CD14-positive monocyte (primary cell): ENCODE measurements around the gene ATOH8. TPM values are rescaled to one million over a fixed set of nuclear protein-coding genes. Genes with fewer than 3 reads are reported as not detected.

Experiments
- DNase-seq, 3 donors: peaks; one replicate each; pipeline ENCODE4 v3.0.0-alpha.2; 2011 to 2022
- H2AFZ ChIP-seq: 2 replicates; pipeline ENCODE4 v1.6.0; 2012; ENCODE audit warnings: mild to moderate bottlenecking, low read depth, low read length, inconsistent platforms; ENCODE audit not compliant: insufficient read depth, poor library complexity, severe bottlenecking
- H3K27ac ChIP-seq, 2 donors: 1 replicate in 1 of 2; 2 replicates in 1 of 2; pipeline ENCODE4 v1.5.1; 2012 to 2013; ENCODE audit warnings: low read length in 2 of 2, control low read depth in 1 of 2, inconsistent platforms in 1 of 2, low read depth in 1 of 2, mild to moderate bottlenecking in 1 of 2
- H3K27me3 ChIP-seq, 2 donors: one replicate each; pipeline versions ENCODE4 v1.6.0 to v1.6.1; 2011 to 2013; ENCODE audit warnings: low read length in 2 of 2; ENCODE audit not compliant: control insufficient read depth in 2 of 2, insufficient read depth in 2 of 2
- H3K36me3 ChIP-seq, 2 donors: replicated peaks in 1 of 2; 1 replicate in 1 of 2; 2 replicates in 1 of 2; pipeline versions ENCODE4 v1.5.1 to v1.6.1; 2012 to 2013; ENCODE audit warnings: low read length in 2 of 2, control low read depth in 1 of 2, inconsistent platforms in 1 of 2, mild to moderate bottlenecking in 1 of 2; ENCODE audit not compliant: insufficient read depth in 2 of 2, control insufficient read depth in 1 of 2
- H3K4me1 ChIP-seq, 2 donors: 1 replicate in 1 of 2; 2 replicates in 1 of 2; pipeline versions ENCODE4 v1.5.1 to v1.6.1; 2012 to 2013; ENCODE audit warnings: low read length in 2 of 2, control low read depth in 1 of 2, inconsistent platforms in 1 of 2, mild to moderate bottlenecking in 1 of 2, moderate library complexity in 1 of 2; ENCODE audit not compliant: insufficient read depth in 2 of 2, control insufficient read depth in 1 of 2
- H3K4me2 ChIP-seq: replicated peaks from 2 replicates; pipeline ENCODE3; 2012; ENCODE audit warnings: low read length, moderate library complexity, mild to moderate bottlenecking; ENCODE audit not compliant: poor library complexity, severe bottlenecking; ENCODE audit errors: extremely low read depth
- H3K4me3 ChIP-seq, 3 experiments: fragments of 200-600 bp in 1 of 3; sonication (generic) in 1 of 3; replicated peaks in 1 of 3; 1 replicate in 2 of 3; 2 replicates in 1 of 3; pipeline ENCODE4 v1.5.1; 2011 to 2013; ENCODE audit warnings: low read length in 3 of 3, mild to moderate bottlenecking in 3 of 3, control low read depth in 2 of 3, low read depth in 2 of 3, inconsistent platforms in 1 of 3, moderate library complexity in 1 of 3
- H3K79me2 ChIP-seq: 2 replicates; pipeline ENCODE4 v1.6.0; 2012; ENCODE audit warnings: mild to moderate bottlenecking, control low read depth, inconsistent platforms, low read length, moderate library complexity; ENCODE audit not compliant: insufficient read depth
- H3K9ac ChIP-seq: 2 replicates; pipeline ENCODE4 v1.6.0; 2017; ENCODE audit warnings: low read length, mild to moderate bottlenecking; ENCODE audit not compliant: insufficient read depth, poor library complexity, severe bottlenecking
- H3K9me3 ChIP-seq, 2 donors: replicated peaks in 1 of 2; 1 replicate in 1 of 2; 2 replicates in 1 of 2; pipeline versions ENCODE4 v1.5.1 to v1.6.1; 2012 to 2013; ENCODE audit warnings: low read length in 2 of 2, control low read depth in 1 of 2; ENCODE audit not compliant: control insufficient read depth in 1 of 2, insufficient read depth in 1 of 2
- H4K20me1 ChIP-seq: 2 replicates; pipeline ENCODE4 v1.6.0; 2012; ENCODE audit warnings: mild to moderate bottlenecking, low read length, control low read depth, moderate library complexity; ENCODE audit not compliant: insufficient read depth
- H3K27ac Mint-ChIP-seq, 7 donors: one replicate each; pipeline ENCODE4 v1.8.0; 2020; ENCODE audit warnings: mild to moderate bottlenecking in 7 of 7, mixed read lengths in 7 of 7, moderate library complexity in 6 of 7, inconsistent platforms in 2 of 7
- H3K27me3 Mint-ChIP-seq, 3 donors: one replicate each; pipeline ENCODE4 v1.8.0; 2021 to 2022; ENCODE audit warnings: low read depth in 3 of 3, mild to moderate bottlenecking in 3 of 3, mixed read lengths in 3 of 3, moderate library complexity in 3 of 3, inconsistent platforms in 1 of 3
- H3K36me3 Mint-ChIP-seq, 2 donors: one replicate each; pipeline ENCODE4 v1.8.0; 2020; ENCODE audit warnings: mixed read lengths in 2 of 2, inconsistent platforms in 1 of 2, mild to moderate bottlenecking in 1 of 2
- H3K4me1 Mint-ChIP-seq: one replicate; pipeline ENCODE4 v1.8.0; 2020; ENCODE audit warnings: mild to moderate bottlenecking, mixed read lengths
- H3K4me3 Mint-ChIP-seq, 2 donors: one replicate each; pipeline ENCODE4 v1.8.0; 2020; ENCODE audit warnings: mild to moderate bottlenecking in 2 of 2, mixed read lengths in 2 of 2, moderate library complexity in 1 of 2
- H3K9me3 Mint-ChIP-seq, 7 donors: one replicate each; pipeline ENCODE4 v1.8.0; 2020 to 2022; ENCODE audit warnings: mixed read lengths in 7 of 7, mild to moderate bottlenecking in 6 of 7, moderate library complexity in 6 of 7, inconsistent platforms in 2 of 7
- WGBS: methylation state at CpG from one replicate; pipeline ENCODE4 v1.1.5; 2013; ENCODE audit warnings: missing lambda C conversion rate; ENCODE audit not compliant: insufficient coverage; 5-methylcytosine and 5-hydroxymethylcytosine counted together
- intact Hi-C, 2 donors: fragments of 100-400 bp; cut with micrococcal nuclease; formaldehyde crosslinking; loops; one replicate each; pipeline versions ENCODE4 v1.15.0 to v1.15.1; 2023
- polyA plus RNA-seq, 3 donors: library from polyadenylated mRNA; depleted of rRNA in 1 of 3; unstranded in 2 of 3; stranded (reverse) in 1 of 3; fragments of 300-500 nt in 2 of 3; fragments of >200 nt in 1 of 3; fragmentation: Illumina TruSeq in 2 of 3; gene quantifications; 1 replicate in 2 of 3; 2 replicates in 1 of 3; pipeline ENCODE4 v1.2.3, GENCODE V29; 2012 to 2021
- TF ChIP-seq, protein P1 (sequence below): fragments of 200-600 bp; IDR thresholded peaks from one replicate; pipeline ENCODE4 v1.8.0; 2022; ENCODE audit warnings: antibody characterized with exemption, mild to moderate bottlenecking

The ATOH8 gene
- polyA plus RNA-seq, 3 donors: 2.0 to 3.9 (median 2.1) TPM

DNA sequence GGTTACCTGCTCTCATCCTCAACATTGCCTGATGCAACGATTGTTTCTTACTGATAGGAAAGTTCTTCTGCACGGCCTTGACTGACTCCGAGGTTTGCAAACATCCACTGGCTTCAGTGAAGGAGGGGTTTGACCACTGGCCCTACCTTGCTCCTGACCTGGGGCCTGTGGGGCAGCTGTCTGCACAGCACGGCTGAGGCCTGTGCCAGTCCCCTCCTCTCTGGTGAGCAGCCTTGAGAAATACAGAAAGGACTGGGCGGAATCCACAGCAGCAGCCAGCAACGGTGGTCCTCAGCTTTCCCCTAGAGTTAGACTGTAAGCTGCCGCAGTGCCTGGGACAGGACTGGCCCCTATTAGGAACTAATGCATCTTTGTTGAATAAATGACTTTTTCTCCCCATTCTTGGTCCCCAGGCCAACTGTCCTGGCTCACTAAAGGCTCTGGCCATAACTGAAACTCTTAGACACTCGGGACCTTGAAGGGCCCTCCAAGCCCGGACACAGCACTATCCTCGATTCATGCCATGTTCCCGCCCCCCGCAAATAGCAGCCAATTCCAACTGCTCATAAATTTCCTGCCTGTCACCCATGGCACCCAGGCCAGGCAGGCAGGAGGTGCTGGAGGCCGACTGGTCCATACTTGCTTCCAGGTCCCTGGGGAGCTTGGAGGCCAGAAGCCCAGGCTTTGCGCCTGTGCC is 26.7 kb downstream of the ATOH8 start:
- Histone ChIP-seq H3K79me2 (no peaks in the 10 kb centered on the region), H2AFZ (no peak overlapping the region), H3K4me3 (no peak overlapping the region), H4K20me1 (no peaks in the 10 kb centered on the region), H3K4me1 (peaks cover 15 to 21% of the 10 kb centered on the region in 2 donors), H3K36me3 (no peaks in the 10 kb centered on the region), H3K9me3 (no peaks in the 10 kb centered on the region), H3K27me3 (peaks cover 0 to 7% of the 10 kb centered on the region in 2 donors), H3K9ac (no peak overlapping the region), H3K27ac (no peak overlapping the region), H3K4me2 (no peak overlapping the region)
- peaks cover 8 to 12% of the 10 kb centered on the region in 2 donors for H3K36me3 Mint-ChIP-seq
- 93% methylated on average over 9 of the region's 14 CpGs for WGBS
- peaks cover 0 to 2% (median 0%) of the 10 kb centered on the region in 7 donors for H3K9me3 Mint-ChIP-seq
- peaks cover 25% of the 10 kb centered on the region for H3K4me1 Mint-ChIP-seq
- peaks cover 6 to 11% (median 10%) of the 10 kb centered on the region in 3 donors for H3K27me3 Mint-ChIP-seq
- intact Hi-C loops: no loop called here
- no peak overlapping the region for H3K4me3 Mint-ChIP-seq
- TF ChIP-seq, protein P1, sequence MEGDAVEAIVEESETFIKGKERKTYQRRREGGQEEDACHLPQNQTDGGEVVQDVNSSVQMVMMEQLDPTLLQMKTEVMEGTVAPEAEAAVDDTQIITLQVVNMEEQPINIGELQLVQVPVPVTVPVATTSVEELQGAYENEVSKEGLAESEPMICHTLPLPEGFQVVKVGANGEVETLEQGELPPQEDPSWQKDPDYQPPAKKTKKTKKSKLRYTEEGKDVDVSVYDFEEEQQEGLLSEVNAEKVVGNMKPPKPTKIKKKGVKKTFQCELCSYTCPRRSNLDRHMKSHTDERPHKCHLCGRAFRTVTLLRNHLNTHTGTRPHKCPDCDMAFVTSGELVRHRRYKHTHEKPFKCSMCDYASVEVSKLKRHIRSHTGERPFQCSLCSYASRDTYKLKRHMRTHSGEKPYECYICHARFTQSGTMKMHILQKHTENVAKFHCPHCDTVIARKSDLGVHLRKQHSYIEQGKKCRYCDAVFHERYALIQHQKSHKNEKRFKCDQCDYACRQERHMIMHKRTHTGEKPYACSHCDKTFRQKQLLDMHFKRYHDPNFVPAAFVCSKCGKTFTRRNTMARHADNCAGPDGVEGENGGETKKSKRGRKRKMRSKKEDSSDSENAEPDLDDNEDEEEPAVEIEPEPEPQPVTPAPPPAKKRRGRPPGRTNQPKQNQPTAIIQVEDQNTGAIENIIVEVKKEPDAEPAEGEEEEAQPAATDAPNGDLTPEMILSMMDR: no peak
- DNase-seq: no peak
- H3K27ac Mint-ChIP-seq: no peak overlapping the region

DNA sequence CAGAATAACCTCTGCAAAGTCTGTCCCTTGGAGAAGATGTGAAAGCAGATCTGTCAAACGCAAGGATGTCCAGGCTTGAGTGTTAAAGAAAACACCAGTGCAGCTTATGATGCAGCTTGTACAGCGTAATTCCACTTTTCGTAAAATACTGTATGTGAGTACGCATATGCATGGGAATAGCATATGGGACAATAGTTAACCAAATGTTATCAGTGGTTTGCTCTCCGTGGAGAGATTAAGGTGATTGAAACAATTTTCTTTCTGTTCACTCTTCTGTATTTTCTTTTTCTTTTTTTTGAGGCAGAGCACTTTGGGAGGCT is 27.2 kb downstream of the ATOH8 start:
- intact Hi-C loops: no loop called here
- Histone ChIP-seq H3K4me1 (peaks cover 16 to 22% of the 10 kb centered on the region in 2 donors), H3K79me2 (no peaks in the 10 kb centered on the region), H3K4me3 (no peak overlapping the region), H2AFZ (no peak overlapping the region), H3K27ac (no peak overlapping the region), H4K20me1 (no peaks in the 10 kb centered on the region), H3K27me3 (peaks cover 0 to 8% of the 10 kb centered on the region in 2 donors), H3K9ac (no peak overlapping the region), H3K9me3 (no peaks in the 10 kb centered on the region), H3K4me2 (no peak overlapping the region), H3K36me3 (no peaks in the 10 kb centered on the region)
- peaks cover 8 to 11% of the 10 kb centered on the region in 2 donors for H3K36me3 Mint-ChIP-seq
- no peak for DNase-seq
- H3K4me3 Mint-ChIP-seq: no peak overlapping the region
- H3K27me3 Mint-ChIP-seq: peaks cover 8 to 14% (median 12%) of the 10 kb centered on the region in 3 donors
- peaks cover 30% of the 10 kb centered on the region for H3K4me1 Mint-ChIP-seq
- 100% methylated on average over 4 of the region's 5 CpGs for WGBS
- peaks cover 0 to 3% (median 0%) of the 10 kb centered on the region in 7 donors for H3K9me3 Mint-ChIP-seq
- no peak overlapping the region for H3K27ac Mint-ChIP-seq
- TF ChIP-seq, protein P1: no peak
